ENCODE results near the gene DCST2. TPM values are rescaled to one million over a fixed set of nuclear protein-coding genes. Genes with fewer than 3 reads are reported as not detected.

DCST2 gene
- total RNA-seq, 1 donor from 2014 or later = 0.20 TPM

DNA sequence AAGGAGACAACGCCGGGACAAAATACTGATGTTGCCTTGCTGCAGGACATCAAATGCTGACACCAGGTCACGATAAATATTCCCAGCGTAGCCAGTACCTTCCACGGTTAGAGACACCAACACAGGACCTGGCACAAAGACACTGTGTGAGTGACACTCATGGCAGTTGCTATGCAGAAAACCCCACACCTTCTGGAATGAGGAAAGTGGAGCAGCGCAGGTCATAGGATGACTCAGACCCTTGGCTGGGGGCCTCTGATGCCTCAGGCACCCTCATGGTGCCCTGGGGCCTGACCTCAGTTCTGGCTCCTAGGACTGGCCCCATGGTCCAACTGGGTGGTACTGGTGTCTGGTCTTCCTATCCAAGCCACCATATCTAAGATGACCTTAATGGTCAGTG, 7.0 kb downstream of the DCST2 start:
- no peak for DNase-seq (ENCODE audit: low read depth in 2 of 2)

DNA sequence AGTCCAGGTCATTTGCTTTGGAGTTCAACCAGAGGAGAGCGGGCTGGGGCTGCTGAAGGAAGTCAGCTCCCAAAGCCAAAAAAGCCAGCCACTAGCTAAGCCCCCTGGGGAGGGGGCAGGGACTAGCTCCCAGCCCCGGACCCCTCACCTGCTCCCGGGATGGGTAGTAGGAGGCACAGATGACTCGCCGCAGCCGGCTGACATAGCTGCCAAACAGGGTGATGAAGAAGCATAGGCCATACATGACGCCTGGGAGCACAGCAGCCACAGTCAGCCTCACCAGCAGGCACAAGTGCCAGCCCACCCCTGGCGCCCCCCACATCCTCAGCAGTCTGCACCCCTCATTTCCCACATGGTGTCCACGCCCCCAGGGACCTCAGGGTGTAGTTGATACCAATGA, 7.4 kb downstream of the DCST2 start:
- no peak for DNase-seq (ENCODE audit: low read depth in 2 of 2)

- no peak for DNase-seq (ENCODE audit: low read depth in 2 of 2)
Observed at GRCh38 chr1:155024315-155024714, 9.3 kb downstream of the DCST2 start.

DNA sequence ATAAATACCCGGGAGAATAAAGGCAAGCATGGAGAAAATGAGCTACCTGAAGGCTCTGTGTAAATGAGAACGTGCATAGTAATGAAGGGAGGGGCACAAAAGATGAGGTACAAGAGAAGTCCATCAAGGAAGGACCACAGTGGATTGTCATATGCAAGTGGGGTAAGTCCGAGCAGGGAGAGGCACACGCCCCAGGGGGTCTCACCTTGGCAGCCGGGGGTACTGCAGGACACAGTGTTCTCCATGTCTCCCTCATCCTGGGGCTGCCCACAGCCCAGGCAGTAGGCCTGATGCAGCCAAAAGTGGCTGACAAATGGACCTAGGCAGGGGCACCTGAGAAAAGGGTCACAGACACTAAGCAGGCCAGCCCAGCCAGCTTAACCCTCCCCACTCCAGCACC, 10.0 kb downstream of the DCST2 start:
- DNase-seq (ENCODE audit: low read depth in 2 of 2) = no peak

- DNase-seq (ENCODE audit: low read depth in 2 of 2) = no peak
Observed at GRCh38 chr1:155022927-155023236, 10.7 kb downstream of the DCST2 start.

DNA sequence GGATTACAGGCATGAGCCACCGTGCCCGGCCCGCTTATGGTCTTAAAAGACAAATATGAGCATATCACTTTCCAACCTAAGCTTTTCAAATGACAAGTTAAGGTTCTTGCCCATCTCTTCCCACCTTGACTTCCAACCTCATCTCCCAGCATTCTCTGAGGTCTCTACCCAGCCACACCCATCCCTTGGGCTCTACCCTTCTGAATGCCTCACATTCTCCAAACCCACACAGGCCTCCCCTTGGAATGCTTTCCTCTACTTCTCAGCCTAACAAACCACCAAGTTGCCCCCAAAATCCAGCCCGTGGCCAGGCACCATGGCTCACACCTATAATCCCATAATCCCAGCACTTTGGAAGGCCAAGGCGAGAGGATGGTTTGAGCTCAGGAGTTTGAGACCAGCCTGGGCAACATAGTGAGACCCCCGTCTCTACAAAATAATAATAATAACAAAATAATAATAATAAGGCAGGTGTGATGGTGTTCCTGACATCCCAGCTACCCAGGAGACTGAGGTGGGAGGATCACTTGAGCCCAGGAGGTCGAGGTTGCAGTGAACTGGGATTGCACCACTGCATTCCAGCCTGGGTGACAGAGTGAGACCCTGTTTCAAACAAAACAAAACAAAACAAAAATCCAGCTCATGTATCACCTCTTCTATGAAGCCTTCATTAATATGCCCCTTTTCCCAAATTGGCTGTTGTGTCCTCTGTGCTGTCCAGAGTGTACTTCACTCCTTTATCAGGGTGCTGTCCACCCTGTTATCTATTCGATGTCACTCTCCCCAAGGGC, 11.2 kb downstream of the DCST2 start:
- DNase-seq (ENCODE audit: low read depth in 2 of 2) = no peak

- no peak for DNase-seq (ENCODE audit: low read depth in 2 of 2)
Observed at GRCh38 chr1:155019377-155020245, 14.0 kb downstream of the DCST2 start.

DNA sequence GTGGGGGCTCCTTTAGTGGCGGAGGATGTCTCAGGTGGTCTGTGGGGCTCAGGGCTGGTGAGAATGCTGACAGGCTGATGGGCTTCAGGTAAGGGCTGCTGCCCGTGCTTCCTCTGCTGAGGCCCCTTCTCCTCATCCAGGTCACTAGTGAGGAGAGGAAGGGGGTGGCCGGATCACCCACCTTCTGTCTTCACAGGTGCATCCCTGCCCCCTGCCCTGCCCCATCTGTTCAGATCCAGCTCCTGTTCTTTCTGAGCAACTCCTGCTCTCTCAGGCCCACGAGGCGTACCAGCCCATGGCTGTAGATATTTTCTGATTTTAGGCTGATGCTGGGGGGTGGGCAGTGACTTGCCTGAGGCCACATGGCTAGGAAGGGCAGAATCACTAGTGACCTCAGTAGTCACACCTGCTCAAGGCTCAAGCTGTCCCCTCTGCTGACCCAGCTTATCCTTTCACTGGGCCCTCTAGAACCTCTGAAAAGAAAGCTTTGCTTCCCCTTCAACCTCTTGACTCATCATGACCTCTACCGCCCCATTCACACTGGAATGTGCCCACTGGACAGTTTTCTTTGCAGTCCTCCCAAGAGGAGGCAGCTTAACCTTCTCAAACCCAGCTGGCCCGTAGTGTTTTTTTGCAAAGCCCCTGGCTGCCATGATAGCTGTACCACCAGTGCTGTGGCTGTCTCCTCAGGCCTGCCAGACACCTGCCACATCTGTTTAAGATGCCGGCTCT, 14.8 kb downstream of the DCST2 start:
- DNase-seq (ENCODE audit: low read depth in 2 of 2) = no peak

DNA sequence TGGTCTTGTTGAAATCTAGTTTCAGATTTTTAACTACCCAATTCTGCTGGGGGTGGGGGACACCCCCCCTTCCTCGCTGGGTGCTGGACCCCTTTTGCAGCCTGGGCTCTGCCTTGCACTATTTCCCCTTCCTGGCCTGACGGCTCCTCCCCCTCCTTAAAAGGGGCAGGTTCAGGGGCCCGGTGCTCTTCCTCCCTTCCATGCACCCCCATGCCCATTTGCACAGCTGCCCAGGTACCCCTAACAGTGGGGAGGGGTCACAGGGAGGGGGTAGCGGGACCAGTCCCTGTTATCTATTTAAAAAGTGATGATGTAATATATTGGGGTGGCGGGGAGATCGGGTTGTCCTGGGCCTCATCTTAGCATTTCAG, 15.7 kb downstream of the DCST2 start:
- DNase-seq (ENCODE audit: low read depth in 2 of 2) = no peak

- DNase-seq (ENCODE audit: low read depth in 2 of 2) = peak; percentile 90 to 93
Observed at GRCh38 chr1:155017041-155017945, 16.3 kb downstream of the DCST2 start.

DNA sequence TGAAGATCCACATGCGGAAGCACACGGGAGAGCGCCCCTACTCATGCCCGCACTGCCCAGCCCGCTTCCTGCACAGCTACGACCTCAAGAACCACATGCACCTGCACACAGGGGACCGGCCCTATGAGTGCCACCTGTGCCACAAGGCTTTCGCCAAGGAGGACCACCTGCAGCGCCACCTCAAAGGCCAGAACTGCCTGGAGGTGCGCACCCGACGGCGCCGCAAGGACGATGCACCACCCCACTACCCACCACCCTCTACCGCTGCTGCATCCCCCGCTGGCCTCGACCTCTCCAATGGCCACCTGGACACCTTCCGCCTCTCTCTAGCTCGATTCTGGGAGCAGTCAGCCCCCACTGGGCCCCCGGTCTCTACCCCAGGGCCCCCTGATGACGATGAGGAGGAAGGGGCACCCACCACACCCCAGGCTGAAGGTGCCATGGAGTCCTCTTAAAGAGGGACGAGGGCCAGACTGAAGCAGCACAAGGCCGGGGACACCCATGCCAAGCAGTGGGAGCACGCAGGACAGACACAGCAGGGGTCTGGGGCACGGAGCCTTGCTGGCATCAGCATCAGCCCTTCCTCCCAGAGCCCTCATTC, 17.2 kb downstream of the DCST2 start:
- no peak for DNase-seq (ENCODE audit: low read depth in 2 of 2)

- DNase-seq (ENCODE audit: low read depth in 2 of 2) = no peak
Observed at GRCh38 chr1:155015527-155016230, 17.9 kb downstream of the DCST2 start.

DNA sequence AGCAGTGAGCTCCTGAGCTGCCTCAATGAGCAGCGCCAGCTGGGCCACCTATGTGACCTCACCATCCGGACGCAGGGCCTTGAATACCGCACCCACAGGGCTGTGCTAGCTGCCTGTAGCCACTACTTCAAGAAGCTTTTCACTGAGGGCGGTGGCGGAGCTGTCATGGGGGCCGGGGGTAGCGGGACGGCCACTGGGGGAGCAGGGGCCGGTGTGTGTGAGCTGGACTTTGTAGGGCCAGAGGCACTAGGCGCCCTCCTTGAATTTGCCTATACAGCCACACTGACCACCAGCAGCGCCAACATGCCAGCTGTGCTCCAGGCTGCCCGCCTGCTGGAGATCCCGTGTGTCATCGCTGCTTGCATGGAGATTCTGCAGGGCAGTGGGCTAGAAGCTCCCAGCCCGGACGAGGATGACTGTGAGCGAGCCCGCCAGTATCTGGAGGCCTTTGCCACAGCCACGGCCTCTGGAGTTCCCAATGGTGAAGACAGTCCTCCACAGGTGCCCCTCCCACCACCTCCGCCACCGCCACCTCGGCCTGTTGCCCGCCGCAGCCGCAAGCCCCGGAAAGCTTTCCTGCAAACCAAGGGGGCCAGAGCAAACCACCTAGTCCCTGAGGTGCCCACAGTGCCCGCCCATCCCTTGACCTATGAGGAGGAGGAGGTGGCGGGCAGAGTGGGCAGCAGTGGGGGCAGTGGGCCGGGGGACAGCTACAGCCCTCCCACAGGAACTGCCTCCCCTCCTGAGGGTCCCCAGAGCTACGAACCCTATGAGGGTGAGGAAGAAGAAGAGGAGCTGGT, 18.7 kb downstream of the DCST2 start:
- DNase-seq (ENCODE audit: low read depth in 2 of 2) = no peak

- no peak for DNase-seq (ENCODE audit: low read depth in 2 of 2)
Observed at GRCh38 chr1:155013632-155014031, 19.9 kb downstream of the DCST2 start.

DNA sequence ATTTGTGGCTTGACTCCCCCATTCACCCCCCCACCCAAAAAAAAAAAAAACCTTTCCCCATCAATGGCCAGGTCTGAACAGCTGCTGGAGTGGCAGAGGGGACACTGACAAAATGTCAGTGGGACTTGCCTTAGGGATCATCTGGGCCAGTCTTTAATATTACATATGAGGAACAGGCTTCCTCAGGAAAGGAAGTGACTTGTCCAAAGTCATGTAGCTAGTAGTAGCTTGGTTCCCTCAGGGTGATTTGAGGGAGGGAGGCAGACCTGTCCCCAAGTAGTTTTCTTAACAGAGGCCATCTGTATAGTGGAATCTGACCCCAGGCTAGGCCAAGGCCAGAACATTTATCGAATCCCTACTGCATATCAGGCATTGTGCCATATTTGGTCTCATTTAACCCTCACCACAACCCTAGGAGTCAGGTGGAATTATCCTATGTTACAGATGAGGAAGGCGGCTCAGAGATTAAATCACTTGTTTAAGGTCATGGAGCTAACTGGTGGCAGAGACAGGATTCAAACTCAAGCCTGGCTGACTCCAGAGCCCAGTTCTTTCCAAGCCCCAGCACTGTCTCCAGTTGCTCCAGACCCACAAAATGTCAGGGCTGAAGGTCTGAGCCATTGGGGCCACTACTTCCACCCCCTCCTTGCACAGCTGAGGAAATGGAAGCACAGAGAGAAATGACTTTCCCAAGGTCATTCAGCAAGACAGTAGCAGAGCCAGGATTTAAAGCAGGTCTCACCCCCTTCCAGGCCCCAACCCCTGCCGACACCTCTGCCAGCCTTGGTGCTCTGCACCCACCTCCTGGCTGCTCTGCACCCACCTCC, 20.6 kb downstream of the DCST2 start:
- DNase-seq (ENCODE audit: low read depth in 2 of 2) = no peak

DNA sequence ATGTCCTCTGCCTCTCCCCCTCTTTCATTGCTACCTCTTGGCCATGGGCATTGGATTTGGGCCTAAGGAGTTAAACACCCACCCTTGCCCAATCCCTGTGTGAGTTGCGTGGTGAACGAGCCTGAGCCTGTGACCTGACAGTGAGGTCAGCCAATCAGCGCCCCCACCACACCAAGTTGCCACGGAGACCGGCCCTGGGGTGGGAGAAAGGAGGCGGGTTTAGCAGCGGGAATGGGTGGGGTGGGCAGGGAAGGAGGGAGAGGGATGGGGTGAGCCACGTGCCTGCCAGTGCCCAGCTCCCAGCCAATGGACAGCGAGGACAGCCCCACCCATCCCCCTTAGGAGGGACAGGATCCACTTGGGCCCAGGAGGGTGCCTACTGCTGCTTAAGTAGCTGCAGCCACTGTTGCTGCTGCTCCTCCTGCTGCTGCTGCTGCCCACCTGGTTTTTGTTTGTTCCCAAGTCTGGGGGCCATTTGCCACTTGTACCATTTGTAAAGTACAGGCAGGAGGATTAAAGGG, 21.5 kb downstream of the DCST2 start:
- DNase-seq (ENCODE audit: low read depth in 2 of 2) = peak; percentile 27 to 29

DNA sequence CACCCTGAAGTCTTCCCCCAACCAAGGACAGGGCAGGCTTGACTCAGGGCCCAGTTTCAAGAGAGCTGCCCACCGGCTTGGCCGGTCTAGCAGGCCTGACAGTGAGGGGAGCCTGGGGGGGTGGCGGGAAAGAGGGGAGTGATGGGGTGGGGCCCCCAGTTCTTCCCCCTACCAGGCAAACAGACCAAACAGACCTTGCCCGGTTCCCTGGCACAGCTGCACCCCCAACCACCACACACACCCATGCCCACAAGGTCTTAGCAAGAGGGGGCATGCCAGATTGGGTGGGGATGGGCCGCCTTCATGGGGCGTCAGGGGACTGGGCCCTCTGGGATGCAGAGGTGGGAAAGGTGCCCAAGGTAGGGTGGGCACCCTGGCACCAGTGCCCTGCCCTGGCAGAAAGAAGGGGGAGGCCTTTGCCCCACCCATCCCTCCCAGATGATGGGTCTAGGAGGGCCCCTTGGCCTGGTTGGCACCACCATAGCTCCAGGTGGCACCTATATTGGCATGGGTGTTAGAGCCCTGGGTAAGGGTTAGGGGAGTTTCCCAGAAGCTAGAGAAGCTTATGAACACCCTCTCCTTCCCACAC, 22.1 kb downstream of the DCST2 start:
- no peak for DNase-seq (ENCODE audit: low read depth in 2 of 2)

DNA sequence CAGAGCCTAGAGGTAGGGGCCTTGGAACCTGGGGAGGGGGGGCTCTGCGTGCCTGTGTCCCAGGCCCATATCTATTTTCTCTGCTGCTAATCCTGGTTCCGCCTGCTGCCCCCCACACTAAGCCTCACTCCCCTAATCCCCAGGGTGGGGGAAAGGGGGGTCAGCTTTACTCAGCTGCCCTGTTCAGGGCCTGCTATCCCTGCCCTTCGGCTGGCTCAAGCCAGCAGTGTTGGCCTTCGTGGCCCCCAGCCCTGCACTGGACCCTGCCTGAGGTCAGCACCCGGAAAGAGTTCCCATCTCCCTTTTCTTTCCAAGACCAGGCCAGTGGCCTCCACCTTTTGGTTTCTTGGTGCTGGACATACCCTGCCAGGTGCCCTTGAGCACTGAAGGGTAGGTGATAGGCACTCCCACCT, 22.6 kb downstream of the DCST2 start:
- DNase-seq (ENCODE audit: low read depth in 2 of 2) = no peak
